Inflammatory macrophage (primary cell): ENCODE results near the gene EIF4B.
"Not testable (repeated sequence)": the region's sequence is repeated elsewhere in the genome, so short reads cannot be mapped to it uniquely, and the experiment has no call there.

ENCODE experiments used
- DNase-seq, 2 donors: peaks; one replicate each; pipeline ENCODE4 v3.0.0-alpha.2; 2020 to 2022
- total RNA-seq, 18 experiments: gene quantifications; one replicate each; lab custom pipeline; 2026; ENCODE audit warnings: mixed read lengths in 6 of 18, inconsistent platforms in 2 of 18; lab: John Stamatoyannopoulos, UW

Gene EIF4B
- total RNA-seq = 105 to 473 (median 298) reads per million in 18 experiments

DNA sequence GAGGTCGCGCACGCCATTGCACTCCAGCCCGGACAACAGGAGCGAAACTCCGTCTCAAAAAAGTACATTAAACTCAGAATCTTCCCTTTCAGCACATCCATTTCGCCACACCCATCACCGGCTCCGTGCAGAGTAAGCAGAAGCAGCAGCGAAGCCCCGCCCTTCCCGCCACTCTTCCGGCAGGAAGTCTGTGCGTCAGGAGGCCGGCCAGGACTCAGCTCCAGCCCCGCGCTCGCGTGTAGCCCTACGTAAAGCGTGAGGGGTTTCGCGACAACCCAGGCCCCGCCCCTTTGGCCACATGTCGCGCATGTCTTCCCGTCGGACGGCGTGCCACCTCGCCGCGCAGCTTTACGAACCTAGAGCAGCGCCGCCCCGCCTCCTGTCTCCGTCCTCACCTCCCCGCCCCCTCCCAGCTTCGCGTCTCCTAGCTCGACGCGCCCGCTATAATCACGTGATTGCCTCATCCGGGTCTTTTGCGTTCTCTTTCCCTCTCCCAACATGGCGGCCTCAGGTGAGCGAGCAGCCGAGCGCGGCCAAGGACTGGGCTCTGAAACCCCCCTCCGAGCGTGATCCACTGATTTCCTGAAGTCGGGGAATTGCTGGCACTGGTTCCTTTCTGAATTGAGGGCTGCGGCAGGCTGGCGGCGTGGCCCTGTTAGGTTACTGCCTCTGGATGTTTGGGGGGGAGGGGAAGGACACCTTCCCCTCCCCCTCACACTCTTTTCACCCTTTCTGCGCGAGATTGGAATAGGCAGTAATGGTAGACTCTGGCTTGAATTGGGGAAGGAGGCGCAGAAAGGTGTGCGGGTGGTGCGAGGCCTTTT lies at the start of gene EIF4B:
Gene EIF4B, plus strand, starts transcription at position 471 of the 824 bp plus-strand sequence. Its CDS starts 28 bp downstream, at position 499.
- DNase-seq = peak; percentile 99 to 100

- DNase-seq = peak in 1 of 2 donors; percentile 6
Measured at GRCh38 chr12:52956987-52957386, 49.3 kb upstream of the EIF4B start.

- no peak for DNase-seq
Measured at GRCh38 chr12:52964556-52965336, 41.5 kb upstream of the EIF4B start.

DNA sequence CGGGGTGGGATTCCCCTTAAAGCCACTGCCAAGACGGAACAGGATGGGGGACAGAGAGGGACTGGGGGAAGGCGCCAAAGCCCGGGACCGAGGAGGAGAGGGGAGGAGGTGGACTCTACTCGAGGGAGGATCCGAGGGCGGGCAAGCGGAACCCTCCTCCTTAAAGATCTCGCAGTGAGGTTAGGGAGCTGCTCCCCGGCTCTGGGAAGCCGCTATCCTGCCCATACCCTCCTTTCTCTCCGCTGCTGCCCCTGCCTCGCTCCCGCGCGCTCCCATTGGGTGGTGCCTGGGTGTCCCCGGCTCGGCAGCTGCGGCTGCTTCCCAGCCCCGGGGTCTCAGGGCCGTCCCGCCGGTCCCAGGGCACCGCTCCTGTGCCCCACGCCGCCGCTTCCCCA lies 40.9 kb upstream of the EIF4B start:
- DNase-seq = no peak

- no peak for DNase-seq
Measured at GRCh38 chr12:52969166-52969795, 37.0 kb upstream of the EIF4B start.

DNA sequence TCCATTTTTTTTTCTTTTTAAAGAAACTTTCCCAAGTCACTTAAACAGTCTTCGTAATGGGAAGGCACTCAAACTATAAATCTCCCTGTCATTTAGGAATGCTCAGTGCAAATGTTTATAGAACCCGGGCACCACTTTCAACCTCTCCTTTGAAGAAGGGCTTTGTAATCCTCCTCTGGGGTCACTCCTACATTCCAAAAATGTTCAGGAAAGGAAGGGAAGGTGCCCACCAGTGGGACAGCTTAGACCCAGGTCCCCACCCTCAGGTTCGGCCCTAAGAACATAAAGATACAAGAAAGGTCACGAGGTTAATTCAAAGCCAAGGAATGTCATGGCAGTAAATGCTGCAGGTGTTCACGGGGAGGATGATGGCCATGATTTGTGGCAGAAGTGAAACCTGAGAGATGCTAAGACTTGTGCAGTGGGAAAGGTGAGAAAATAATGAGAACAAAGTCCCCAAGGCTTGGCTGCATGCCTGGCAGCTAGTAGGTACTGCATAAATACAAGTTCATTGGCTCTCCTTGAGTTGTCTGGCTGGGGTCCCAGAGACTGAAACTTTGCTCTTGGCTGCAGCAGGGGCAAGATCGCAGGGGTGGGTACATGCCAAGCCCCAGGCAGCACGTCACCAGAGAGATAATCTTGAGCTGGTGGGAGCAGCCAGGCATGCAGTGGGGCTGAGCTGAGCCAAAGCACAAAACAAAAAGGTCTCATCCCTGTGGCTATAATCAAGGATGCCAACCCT lies 36.3 kb upstream of the EIF4B start:
- no peak for DNase-seq

GRCh38 chr12:52971679-52972329 lies 34.5 kb upstream of the EIF4B start:
- DNase-seq = peak in 1 of 2 donors; percentile 18

GRCh38 chr12:52975204-52975603 lies 31.1 kb upstream of the EIF4B start:
- DNase-seq = no peak

GRCh38 chr12:52975820-52976573 lies 30.3 kb upstream of the EIF4B start:
- DNase-seq = no peak

- no peak for DNase-seq
Measured at GRCh38 chr12:52976574-52977071, 29.6 kb upstream of the EIF4B start.

- DNase-seq = no peak
Measured at GRCh38 chr12:52977170-52977569, 29.1 kb upstream of the EIF4B start.

DNA sequence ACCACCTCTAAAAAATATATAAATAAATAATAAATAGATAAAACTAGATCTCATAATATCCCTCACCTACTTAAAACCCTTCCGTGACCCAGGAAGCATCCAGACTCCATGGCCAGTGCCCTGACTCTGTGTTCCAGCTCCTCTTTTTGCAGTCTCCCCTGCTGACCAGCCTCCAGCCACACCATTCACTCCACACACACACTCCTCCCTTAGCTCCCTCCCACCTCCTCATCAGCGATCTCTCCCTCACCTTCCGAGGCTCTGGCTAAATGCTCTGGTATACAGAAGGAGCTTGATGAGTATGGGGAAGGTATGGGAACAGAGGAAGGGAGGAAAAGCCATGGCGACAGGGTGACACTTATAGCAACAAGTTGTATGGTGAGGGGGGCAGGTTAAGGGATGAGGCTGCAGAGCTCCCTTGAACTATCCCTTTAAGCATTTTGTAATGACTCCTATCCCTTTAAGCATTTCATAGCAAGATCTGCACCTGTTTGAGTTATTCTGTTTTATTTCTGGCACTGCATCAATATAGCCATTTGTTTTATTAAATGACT lies 26.1 kb upstream of the EIF4B start:
- DNase-seq = no peak

DNA sequence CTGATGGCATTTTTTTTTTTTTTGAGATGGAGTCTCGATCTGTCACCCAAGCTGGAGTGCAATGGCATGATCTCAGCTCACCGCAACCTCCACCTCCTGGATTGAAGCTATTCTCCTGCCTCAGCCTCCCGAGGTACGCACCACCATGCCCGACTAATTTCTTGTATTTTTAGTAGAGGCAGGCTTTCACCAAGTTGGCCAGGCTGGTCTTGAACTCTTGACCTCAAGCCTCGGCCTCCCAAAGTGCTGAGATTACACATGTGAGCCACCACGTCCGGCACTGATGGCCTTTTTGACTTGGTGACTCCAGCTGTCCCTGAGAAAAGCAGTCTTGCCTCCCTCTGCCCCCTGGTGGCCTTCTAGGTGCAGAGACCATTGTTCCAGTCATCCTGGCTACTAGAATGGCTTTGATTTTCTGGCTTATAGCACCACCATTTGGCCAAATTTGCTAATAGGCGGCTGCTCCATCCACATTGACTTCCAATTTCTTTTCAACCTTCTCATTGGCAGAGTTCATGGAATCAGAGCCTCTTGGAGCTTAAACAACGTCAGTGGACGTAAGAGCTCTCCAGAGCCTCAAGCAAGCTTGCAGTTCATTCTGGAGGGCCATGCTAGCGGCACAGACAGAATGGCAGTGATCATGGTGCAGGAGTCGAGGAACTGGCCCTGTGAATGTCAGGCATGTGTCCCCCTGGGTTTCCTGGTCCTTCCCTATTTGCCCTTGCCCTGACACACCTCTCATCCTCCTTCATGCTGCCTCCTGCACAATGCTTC lies 25.4 kb upstream of the EIF4B start:
- DNase-seq = peak; percentile 92 to 95

- DNase-seq = peak in 1 of 2 donors; percentile 8
Measured at GRCh38 chr12:52984136-52984535, 22.1 kb upstream of the EIF4B start.

GRCh38 chr12:52988898-52989297 lies 17.4 kb upstream of the EIF4B start:
- DNase-seq = peak; percentile 25 to 40

- no peak for DNase-seq
Measured at GRCh38 chr12:52990206-52990605, 16.1 kb upstream of the EIF4B start.

DNA sequence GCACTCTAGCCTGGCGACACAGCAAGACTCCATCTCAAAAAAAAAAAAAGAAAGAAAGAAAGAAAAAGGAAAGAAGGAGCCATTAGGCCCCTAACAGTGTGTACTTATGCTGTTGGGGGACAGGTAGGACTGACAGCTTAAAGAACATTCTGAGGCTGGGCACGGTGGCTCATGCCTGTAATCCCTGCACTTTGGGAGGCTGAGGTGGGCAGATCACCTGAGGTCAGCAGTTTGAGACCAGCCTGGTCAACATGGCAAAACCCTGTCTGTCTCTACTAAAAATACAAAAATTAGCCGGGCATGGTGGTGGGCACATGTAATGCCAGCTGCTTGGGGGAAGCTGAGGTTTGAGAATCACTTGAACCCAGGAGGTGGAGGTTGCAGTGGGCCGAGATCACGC lies 14.0 kb upstream of the EIF4B start:
- not testable (repeated sequence) for DNase-seq

- DNase-seq = no peak
Measured at GRCh38 chr12:52992699-52993557, 13.3 kb upstream of the EIF4B start.

DNA sequence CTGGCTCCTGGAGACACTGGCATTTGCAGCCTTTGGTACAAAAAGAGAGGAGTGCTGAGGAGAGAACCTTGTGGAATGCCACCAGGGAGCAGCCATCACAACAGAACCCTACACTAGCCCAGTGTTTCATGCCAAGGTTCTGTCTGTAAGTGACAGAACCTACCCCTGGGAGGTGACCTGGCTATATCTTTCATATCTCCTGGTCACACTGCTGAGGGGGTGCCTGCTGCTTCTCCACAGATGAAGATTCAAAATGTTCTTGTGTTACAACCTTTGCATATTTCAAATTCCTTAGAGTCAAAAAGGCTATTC lies 12.7 kb upstream of the EIF4B start:
- DNase-seq = no peak
